Endodermal cell (in vitro differentiated cells): ENCODE measurements around the gene ZFYVE27. TPM values are rescaled to one million over a fixed set of nuclear protein-coding genes. Genes with fewer than 3 reads are reported as not detected.

ENCODE experiments used
- DNase-seq: peaks from one replicate; pipeline ENCODE4 v3.0.0-alpha.2; 2017
- H3K27ac ChIP-seq: 2 replicates; pipeline ENCODE4 v1.5.1; 2013; ENCODE audit warnings: mild to moderate bottlenecking, low read depth, low read length, moderate library complexity
- H3K27me3 ChIP-seq: 2 replicates; pipeline ENCODE4 v1.6.1; 2013; ENCODE audit warnings: mild to moderate bottlenecking, low read length, moderate library complexity; ENCODE audit not compliant: insufficient read depth, control insufficient read depth, poor library complexity, severe bottlenecking
- H3K36me3 ChIP-seq: 2 replicates; pipeline ENCODE4 v1.7.0; 2013; ENCODE audit warnings: mild to moderate bottlenecking, low read length, moderate library complexity; ENCODE audit not compliant: control insufficient read depth, insufficient read depth
- H3K4me1 ChIP-seq: one replicate; pipeline ENCODE4 v1.7.0; 2013; ENCODE audit warnings: low read length; ENCODE audit not compliant: control insufficient read depth, insufficient read depth
- H3K4me3 ChIP-seq: 2 replicates; pipeline ENCODE4 v1.5.1; 2013; ENCODE audit warnings: mild to moderate bottlenecking, low read length, moderate library complexity
- H3K9ac ChIP-seq: 2 replicates; pipeline ENCODE4 v1.6.1; 2013; ENCODE audit warnings: mild to moderate bottlenecking, low read length, moderate library complexity; ENCODE audit not compliant: poor library complexity, severe bottlenecking; ENCODE audit errors: extremely low read depth
- H3K9me3 ChIP-seq: 2 replicates; pipeline ENCODE4 v1.6.1; 2013; ENCODE audit warnings: mild to moderate bottlenecking, low read length, moderate library complexity; ENCODE audit not compliant: control insufficient read depth
- H3K27ac Mint-ChIP-seq: 2 replicates; pipeline ENCODE4 v1.8.0; 2020; ENCODE audit warnings: mixed read lengths
- H3K27me3 Mint-ChIP-seq: 2 replicates; pipeline ENCODE4 v1.8.0; 2021; ENCODE audit warnings: mild to moderate bottlenecking, mixed read lengths; ENCODE audit not compliant: insufficient read depth
- H3K36me3 Mint-ChIP-seq: 2 replicates; pipeline ENCODE4 v1.8.0; 2020; ENCODE audit warnings: low read depth, mixed read lengths
- H3K4me1 Mint-ChIP-seq: 2 replicates; pipeline ENCODE4 v1.8.0; 2020; ENCODE audit warnings: mixed read lengths
- H3K4me3 Mint-ChIP-seq: 2 replicates; pipeline ENCODE4 v1.8.0; 2020; ENCODE audit warnings: mild to moderate bottlenecking, moderate library complexity, mixed read lengths
- H3K9me3 Mint-ChIP-seq: 2 replicates; pipeline ENCODE4 v1.8.0; 2020; ENCODE audit warnings: mild to moderate bottlenecking, mixed read lengths
- CTCF ChIP-seq: fragments of 200-600 bp; sonication (generic); conservative IDR thresholded peaks from 2 replicates; pipeline ENCODE4 v1.5.0; 2021; ENCODE audit warnings: antibody characterized with exemption, mild to moderate bottlenecking
- WGBS, 2 experiments: methylation state at CpG; one replicate each; pipeline versions ENCODE4 v1.1.5 to v1.1.7; 2013; ENCODE audit warnings: missing lambda C conversion rate in 2 of 2, mixed read lengths in 1 of 2; ENCODE audit not compliant: insufficient coverage in 1 of 2, insufficient read length in 1 of 2; 5-methylcytosine and 5-hydroxymethylcytosine counted together
- total RNA-seq, 2 donors: library from RNA; stranded (reverse); fragmentation: NEBNext Ultra II Directional in 1 of 2; extraction: Animal tissue kit (Norgen Biotek cat#: 25700) in 1 of 2; gene quantifications; 2 replicates in 1 of 2; 3 replicates in 1 of 2; pipeline ENCODE4 v1.2.1, GENCODE V29; 2021

ZFYVE27 gene
- total RNA-seq, 2 donors from 2014 or later, result 33.5 to 36.3 TPM

GRCh38 chr10:97764519-97764931 lies 27.6 kb downstream of the ZFYVE27 start:
- no peaks in the 10 kb centered on the region for H3K9me3 Mint-ChIP-seq
- Histone ChIP-seq H3K4me1 (peaks cover 13% of the 10 kb centered on the region), H3K36me3 (peaks cover 31% of the 10 kb centered on the region), H3K27ac (no peak overlapping the region), H3K27me3 (peaks cover 14% of the 10 kb centered on the region), H3K9ac (no peak overlapping the region), H3K4me3 (no peak overlapping the region), H3K9me3 (no peaks in the 10 kb centered on the region)
- peaks cover 31% of the 10 kb centered on the region for H3K36me3 Mint-ChIP-seq
- H3K27me3 Mint-ChIP-seq, result peaks cover 27% of the 10 kb centered on the region
- WGBS, 2 experiments, result 57 to 99% methylated on average over 2 to 5 of the region's 7 CpGs
- no peak for DNase-seq
- H3K4me1 Mint-ChIP-seq, result peaks cover 19% of the 10 kb centered on the region
- H3K4me3 Mint-ChIP-seq, result no peak overlapping the region
- no peak for TF ChIP-seq CTCF
- H3K27ac Mint-ChIP-seq, result peak overlapping the region; percentile 3

GRCh38 chr10:97765201-97765600 lies 28.3 kb downstream of the ZFYVE27 start:
- no peak for DNase-seq
- Mint-ChIP-seq H3K4me3 (no peak overlapping the region), H3K27ac (no peak overlapping the region), H3K27me3 (peaks cover 34% of the 10 kb centered on the region), H3K4me1 (peaks cover 17% of the 10 kb centered on the region), H3K9me3 (no peaks in the 10 kb centered on the region), H3K36me3 (peaks cover 27% of the 10 kb centered on the region)
- TF ChIP-seq CTCF, result no peak
- 94 to 96% methylated on average over 13 to 15 of the region's 15 CpGs for WGBS, 2 experiments
- no peak overlapping the region for H3K4me3 ChIP-seq
- peaks cover 13% of the 10 kb centered on the region for H3K4me1 ChIP-seq
- H3K27me3 ChIP-seq, result peaks cover 21% of the 10 kb centered on the region
- H3K27ac ChIP-seq, result no peak overlapping the region
- no peak overlapping the region for H3K9ac ChIP-seq
- H3K36me3 ChIP-seq, result peaks cover 25% of the 10 kb centered on the region
- H3K9me3 ChIP-seq, result no peaks in the 10 kb centered on the region

- no peak overlapping the region for H3K4me3 Mint-ChIP-seq
- TF ChIP-seq CTCF, result no peak
- H3K27ac Mint-ChIP-seq, result no peak overlapping the region
- no peaks in the 10 kb centered on the region for H3K9me3 Mint-ChIP-seq
- WGBS, 2 experiments, result 91 to 94% methylated on average over 13 of the region's 13 CpGs
- H3K4me3 ChIP-seq, result no peak overlapping the region
- no peaks in the 10 kb centered on the region for H3K9me3 ChIP-seq
- peaks cover 19% of the 10 kb centered on the region for H3K36me3 Mint-ChIP-seq
- H3K27ac ChIP-seq, result no peak overlapping the region
- no peak for DNase-seq
- peaks cover 13% of the 10 kb centered on the region for H3K4me1 Mint-ChIP-seq
- no peak overlapping the region for H3K9ac ChIP-seq
- peaks cover 44% of the 10 kb centered on the region for H3K27me3 Mint-ChIP-seq
- peaks cover 32% of the 10 kb centered on the region for H3K27me3 ChIP-seq
- peaks cover 16% of the 10 kb centered on the region for H3K36me3 ChIP-seq
- H3K4me1 ChIP-seq, result peaks cover 7% of the 10 kb centered on the region
Observed at GRCh38 chr10:97766106-97766810, 29.3 kb downstream of the ZFYVE27 start.
